Bone marrow (tissue), 2 donors: Measurements from ENCODE around the gene ATXN1.
"Not testable (repeated sequence)": the region's sequence is repeated elsewhere in the genome, so short reads cannot be mapped to it uniquely, and the experiment has no call there.

Experiments used
- DNase-seq, 2 donors: peaks; one replicate each; lab custom pipeline; 2025; lab: John Stamatoyannopoulos, UW

Gene ATXN1

GRCh38 chr6:16760516-16761470 lies at the start of gene ATXN1:
Gene ATXN1, minus strand, starts transcription at chr6:16761460.
- DNase-seq = peak; percentile 11 to 83

GRCh38 chr6:16810411-16810810 lies 49.2 kb upstream of the ATXN1 start:
- DNase-seq = no peak

- DNase-seq = no peak
These were observed 48.6 kb upstream of the ATXN1 start for GRCh38 chr6:16809753-16810358.

GRCh38 chr6:16807956-16808355 lies 46.7 kb upstream of the ATXN1 start:
- DNase-seq = no peak

- DNase-seq = no peak
These were observed 45.1 kb upstream of the ATXN1 start for GRCh38 chr6:16806363-16806762.

- no peak for DNase-seq
These were observed 44.1 kb upstream of the ATXN1 start for GRCh38 chr6:16805243-16805950.

- DNase-seq = no peak
These were observed 43.4 kb upstream of the ATXN1 start for GRCh38 chr6:16804546-16805242.

- DNase-seq = no peak
These were observed 42.3 kb upstream of the ATXN1 start for GRCh38 chr6:16803294-16804200.

- DNase-seq = no peak
These were observed 40.8 kb upstream of the ATXN1 start for GRCh38 chr6:16802071-16802470.

- DNase-seq = no peak
These were observed 39.7 kb upstream of the ATXN1 start for GRCh38 chr6:16800942-16801341.

GRCh38 chr6:16800341-16800740 lies 39.1 kb upstream of the ATXN1 start:
- peak in 1 of 2 donors; percentile 10 for DNase-seq

- no peak for DNase-seq
These were observed 38.3 kb upstream of the ATXN1 start for GRCh38 chr6:16799279-16800193.

GRCh38 chr6:16793828-16794412 lies 32.7 kb upstream of the ATXN1 start:
- no peak for DNase-seq

- DNase-seq = no peak
These were observed 28.2 kb upstream of the ATXN1 start for GRCh38 chr6:16789329-16790038.

- DNase-seq = no peak
These were observed 25.9 kb upstream of the ATXN1 start for GRCh38 chr6:16787128-16787682.

GRCh38 chr6:16785496-16785895 lies 24.2 kb upstream of the ATXN1 start:
- DNase-seq = no peak

- DNase-seq = not testable (repeated sequence)
These were observed 23.7 kb upstream of the ATXN1 start for GRCh38 chr6:16784957-16785356.

GRCh38 chr6:16783952-16784565 lies 22.8 kb upstream of the ATXN1 start:
- DNase-seq = no peak
